CD4-positive, alpha-beta T cell treated with Interleukin-17A for 4 hours (primary cell): Measurements from ENCODE around the gene RAB13.
"Not testable (repeated sequence)": the region's sequence is repeated elsewhere in the genome, so short reads cannot be mapped to it uniquely, and the experiment has no call there.

Experiments
- DNase-seq: peaks from one replicate; pipeline ENCODE4 v3.0.0-alpha.2; 2020; ENCODE audit warnings: mixed read lengths

The RAB13 gene

GRCh38 chr1:153985941-153986761, at the start of gene RAB13:
TSS of gene RAB13 (minus strand) at chr1:153986339. CDS start at chr1:153986236, 103 bp downstream.
- peak; percentile 20 for DNase-seq

DNA sequence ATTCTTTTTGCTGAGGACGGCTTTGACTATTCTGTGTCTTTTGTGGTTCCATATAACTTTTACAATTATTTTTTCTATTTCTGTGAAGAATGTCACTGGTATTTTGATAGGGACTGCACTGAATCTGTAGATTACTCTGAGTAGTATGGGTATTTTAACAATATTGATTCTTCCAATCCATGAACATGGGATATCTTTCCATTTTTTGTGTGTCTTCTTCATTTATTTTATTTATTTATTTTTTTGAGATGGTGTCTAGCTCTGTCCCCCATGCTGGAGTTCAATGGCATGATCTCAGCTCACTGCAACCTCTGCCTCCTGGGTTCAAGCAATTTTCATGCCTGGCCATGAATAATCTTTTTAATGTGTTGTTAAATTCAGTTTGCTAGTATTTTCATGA, 47.6 kb upstream of the RAB13 start:
- DNase-seq, result not testable (repeated sequence)

- no peak for DNase-seq
These were observed 33.8 kb upstream of the RAB13 start for GRCh38 chr1:154019940-154020339.

DNA sequence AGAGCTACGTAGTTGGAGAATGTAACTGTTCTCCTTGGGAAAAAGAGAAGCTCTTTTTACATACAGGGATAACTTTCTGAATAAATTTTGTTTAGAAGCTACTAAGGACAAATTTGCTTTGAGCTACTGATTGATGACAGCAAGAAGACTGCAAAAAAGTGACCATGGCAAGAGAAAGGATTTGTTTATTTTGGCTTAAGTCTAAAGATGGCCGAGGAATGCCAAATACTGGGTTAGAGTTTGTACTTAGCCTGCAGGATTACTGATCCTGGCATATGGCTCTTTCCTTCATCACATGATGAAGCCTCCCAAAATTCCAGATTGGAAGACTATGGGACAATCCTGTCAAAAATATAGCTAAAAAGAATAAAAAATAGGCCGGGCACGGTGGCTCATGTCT, 33.1 kb upstream of the RAB13 start:
- no peak for DNase-seq

- no peak for DNase-seq
These were observed 28.2 kb upstream of the RAB13 start for GRCh38 chr1:154014154-154014907.

DNA sequence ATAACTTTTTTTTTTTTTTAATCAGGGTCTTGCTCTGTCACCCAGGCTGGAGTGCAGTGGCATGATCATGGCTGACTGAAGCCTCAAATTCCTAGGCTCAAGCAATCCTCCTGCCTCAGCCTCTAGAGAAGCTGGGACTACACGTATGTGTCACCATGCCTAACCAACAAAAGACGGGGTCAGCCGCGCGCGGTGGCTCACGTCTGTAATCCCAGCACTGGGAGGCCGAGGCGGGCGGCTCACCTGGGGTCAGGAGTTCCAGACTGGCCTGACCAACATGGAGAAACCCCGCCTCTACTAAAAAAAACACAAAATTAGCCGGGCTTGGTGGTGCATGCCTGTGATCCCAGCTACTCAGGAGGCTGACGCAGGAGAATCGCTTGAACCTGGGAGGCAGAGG, 26.4 kb upstream of the RAB13 start:
- DNase-seq, result not testable (repeated sequence)

- DNase-seq, result no peak
These were observed 26.0 kb upstream of the RAB13 start for GRCh38 chr1:154012129-154012528.

- DNase-seq, result no peak
These were observed 20.0 kb upstream of the RAB13 start for GRCh38 chr1:154006136-154006535.

DNA sequence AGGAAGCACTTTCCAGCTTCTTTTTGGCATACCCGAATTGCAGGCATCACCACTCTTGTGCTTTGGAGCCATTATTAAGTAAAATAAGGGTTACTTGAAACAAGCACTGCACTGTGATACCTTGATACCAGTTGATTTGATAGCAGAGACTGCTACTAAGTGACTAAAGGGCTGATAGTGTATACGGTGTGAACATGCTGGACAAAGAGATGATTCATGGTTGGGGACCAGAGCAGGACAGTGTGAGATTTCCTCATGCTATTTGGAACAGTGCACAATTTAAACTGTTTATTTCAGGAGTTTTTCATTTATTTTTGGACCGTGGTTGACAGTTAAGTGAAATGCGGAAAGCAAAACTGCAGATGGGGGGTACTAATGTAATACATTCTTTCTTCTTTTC, 14.3 kb upstream of the RAB13 start:
- no peak for DNase-seq

GRCh38 chr1:153996882-153997281, 10.7 kb upstream of the RAB13 start:
- not testable (repeated sequence) for DNase-seq

DNA sequence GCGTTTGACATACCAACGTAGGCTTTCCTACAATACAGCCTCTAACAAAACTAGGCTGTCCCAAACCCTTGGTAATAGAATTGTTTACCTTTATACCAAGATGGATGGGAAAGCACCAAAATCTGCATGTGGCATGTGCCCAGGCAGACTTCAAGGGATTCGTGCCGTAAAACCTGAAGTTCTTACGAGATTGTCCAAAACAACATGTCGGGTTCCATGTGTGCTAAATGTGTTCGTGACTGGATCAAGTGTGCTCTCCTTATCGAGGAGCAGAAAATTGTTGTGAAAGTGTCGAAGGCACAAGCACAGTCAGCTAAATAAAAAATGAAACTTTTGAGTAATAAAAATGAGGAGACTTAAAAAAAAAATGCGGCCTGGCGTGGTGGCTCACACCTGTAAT, 9.5 kb upstream of the RAB13 start:
- no peak for DNase-seq

DNA sequence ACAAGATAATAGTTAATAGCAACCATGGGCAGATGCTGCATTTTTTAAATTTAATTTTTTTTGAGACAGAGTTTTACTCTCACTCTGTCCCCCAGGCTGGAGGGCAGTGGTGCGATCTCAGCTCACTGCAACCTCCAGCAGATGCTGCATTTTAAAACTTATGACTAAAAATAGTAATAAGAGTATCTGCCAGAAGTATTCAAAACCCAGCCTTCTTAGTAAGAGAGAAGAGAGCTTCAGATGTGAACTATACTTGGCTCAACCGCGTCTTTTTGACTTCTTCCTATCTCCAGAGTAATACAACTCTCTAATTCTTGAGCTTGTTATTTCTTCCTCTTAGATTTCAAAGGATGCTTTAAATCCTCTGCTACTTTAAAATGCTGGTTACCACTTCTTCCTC, 9.1 kb upstream of the RAB13 start:
- DNase-seq, result no peak

DNA sequence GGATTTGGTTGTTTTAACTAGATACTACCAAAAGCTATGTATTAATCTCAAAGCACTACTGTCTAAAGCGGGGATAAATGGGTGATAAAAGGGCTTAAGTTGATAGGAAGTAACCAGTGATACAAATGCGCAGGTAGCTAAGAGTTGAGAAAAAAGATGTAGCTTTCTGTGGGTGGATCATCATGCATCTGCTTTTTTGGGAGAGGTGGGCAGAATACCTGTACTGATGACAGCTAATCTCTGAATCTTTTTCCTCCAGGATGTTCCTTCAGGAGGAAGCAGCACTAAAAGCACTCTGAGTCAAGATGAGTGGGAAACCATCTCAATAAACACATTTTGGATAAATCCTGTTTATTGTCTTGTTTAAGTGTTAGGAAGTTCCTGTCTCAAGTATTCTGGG, 5.7 kb upstream of the RAB13 start:
- DNase-seq, result no peak

GRCh38 chr1:153991151-153991630, 5.1 kb upstream of the RAB13 start:
- no peak for DNase-seq

DNA sequence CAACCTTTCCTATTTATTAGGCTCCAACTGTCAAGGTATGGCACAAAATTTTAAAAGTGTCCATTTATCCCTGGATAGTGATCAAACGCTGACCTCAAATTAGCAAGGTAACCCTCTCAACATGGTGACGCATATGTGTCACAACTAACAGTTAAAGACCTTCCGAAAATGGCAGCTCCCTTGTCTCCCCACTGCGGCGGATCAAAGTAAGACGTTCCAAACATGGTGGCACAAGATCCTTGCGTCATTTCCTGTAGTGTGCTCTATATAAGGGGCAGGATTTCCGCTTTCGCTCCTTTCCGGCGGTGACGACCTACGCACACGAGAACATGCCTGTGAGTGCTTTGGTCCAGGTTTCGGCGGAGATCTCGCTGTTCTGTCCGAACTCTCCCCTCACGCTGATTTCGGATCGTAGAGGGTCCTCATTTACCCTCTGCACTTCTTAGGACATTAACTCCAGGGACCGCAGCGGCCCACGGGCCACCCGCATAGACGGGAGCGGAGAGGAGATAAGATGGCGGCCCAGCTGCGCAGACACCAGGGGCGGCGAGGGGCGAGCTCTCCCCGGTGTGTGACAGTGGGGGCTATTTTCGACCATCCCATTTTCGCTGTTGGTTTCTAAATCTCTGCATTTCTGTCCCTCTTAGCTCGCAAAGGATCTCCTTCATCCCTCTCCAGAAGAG, 4.5 kb upstream of the RAB13 start, which contains the start of gene RPS27:
Gene RPS27, plus strand, starts transcription at position 295 of the 683 bp plus-strand sequence. Its CDS starts 35 bp downstream, at position 330.
- DNase-seq, result peak; percentile 88

DNA sequence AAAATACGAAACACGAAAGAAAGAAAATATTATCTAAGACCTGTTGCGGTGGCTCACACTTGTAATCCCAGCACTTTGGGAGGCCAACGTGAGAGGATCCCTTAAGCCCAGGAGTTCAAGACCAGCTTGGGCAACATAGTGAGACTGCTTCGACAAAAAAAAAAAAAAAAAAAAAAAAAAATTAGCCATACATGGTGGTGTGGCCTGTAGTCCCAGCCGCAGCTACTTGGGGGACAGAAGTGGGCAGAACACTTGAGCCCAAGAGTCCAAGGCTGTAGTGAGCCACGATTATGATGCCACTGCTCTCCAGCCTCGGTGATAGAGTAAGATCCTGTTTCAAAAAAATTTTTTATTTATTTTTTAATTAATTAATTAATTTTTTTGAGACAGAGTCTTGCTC, 1.5 kb upstream of the RAB13 start:
- DNase-seq, result no peak

DNA sequence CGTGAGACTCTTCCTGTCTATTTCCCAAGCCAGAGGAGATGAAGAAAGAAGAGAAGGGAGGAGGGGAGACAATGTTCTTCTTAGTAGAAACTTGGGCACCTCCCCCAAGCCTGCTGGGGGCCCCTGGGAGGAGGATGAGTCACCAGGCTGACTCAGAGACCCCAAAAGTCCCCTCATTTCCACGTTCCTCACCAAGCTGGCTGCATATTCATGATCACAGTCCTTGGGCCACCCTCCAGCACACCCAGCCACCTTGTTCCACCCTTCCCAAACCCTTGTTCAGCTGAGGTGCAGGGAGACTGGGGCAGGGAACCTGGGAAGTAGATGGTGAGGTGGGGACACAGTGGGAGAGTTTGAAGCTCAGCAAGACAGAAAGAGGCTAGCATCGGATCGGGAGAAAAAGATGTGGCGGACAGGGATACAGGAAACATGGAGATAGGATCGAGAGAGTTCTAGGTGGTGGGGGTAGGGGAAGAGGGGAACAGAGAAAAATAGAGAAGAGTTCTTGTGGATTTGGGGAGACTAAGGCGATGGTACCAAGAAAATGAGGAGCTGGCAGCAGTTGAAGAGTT, 712 bp downstream of the RAB13 start:
- peak; percentile 45 for DNase-seq

DNA sequence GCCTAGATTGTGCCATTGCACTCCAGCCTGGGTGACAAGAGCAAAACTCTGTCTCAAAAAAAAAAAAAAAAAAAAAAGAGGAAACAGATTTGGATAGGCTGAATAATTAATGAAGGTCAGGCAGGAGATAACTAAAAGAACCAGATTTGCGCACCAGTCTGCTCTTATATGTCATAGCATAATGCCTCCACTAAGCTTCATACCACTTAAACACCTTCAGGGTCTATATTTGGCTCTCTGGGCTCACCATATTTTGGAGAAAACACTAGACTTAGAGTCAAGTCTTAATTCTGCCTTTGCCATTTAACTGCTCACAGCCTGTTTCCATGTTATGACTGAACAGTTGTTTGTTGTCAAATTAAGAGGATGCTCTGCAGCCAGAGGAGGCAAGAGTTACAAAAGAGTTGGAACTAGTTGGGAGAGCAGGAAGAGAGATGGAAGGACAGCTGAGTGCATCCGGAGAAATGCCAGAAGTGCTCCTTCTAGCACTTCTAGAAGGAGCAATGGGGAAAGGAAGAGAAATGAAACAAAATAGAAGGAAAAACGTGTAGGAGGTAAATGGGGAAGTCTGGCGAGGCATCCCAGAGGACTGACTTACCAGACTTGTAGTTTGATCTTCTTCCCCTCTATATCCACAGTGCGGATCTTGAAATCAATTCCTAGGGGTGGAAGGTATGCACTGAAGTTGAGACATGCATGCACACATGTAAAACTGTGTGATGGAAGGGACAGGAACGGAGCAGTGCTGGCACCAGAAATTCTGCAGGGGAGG, 1.8 kb downstream of the RAB13 start:
- DNase-seq, result no peak

- not testable (repeated sequence) for DNase-seq
These were observed 4.4 kb downstream of the RAB13 start for GRCh38 chr1:153981735-153982134.

- not testable (repeated sequence) for DNase-seq
These were observed 7.0 kb downstream of the RAB13 start for GRCh38 chr1:153979091-153979490.

DNA sequence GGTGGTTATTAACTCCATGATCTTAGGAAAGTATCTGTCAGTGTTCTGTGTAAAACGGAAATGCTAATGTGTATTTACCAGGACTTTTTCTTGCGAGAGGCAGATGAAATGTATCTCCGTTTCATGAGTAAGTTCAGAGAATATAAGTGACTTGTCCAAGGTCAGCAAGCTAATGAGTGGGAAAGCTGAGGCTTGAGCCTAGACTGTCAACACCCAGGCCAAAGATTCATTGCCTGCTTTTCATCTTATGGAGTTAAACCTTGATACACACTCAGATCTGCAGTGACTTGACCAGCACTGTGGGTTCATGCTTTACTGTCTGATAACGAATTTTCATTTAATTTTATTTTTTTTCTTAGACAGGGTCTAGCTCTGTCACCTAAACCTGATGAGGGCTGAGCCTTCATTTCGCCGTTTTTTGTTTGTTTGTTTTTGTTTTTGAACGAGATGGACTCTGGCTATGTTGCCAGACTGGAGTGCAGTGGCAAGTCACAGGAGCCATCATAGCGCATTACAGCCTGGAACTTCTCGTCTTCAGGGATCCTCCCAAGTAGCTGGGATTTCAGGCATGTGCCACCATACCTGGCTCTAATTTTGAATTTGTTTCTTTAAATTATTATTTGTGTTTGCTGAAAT, 7.7 kb downstream of the RAB13 start:
- DNase-seq, result no peak
